ENCODE data around the gene ANKRD6. TPM values are rescaled to one million over a fixed set of nuclear protein-coding genes. Genes with fewer than 3 reads are reported as not detected.

The ANKRD6 gene
- total RNA-seq, 1 experiment from 2014 or later: 20.5 TPM

DNA sequence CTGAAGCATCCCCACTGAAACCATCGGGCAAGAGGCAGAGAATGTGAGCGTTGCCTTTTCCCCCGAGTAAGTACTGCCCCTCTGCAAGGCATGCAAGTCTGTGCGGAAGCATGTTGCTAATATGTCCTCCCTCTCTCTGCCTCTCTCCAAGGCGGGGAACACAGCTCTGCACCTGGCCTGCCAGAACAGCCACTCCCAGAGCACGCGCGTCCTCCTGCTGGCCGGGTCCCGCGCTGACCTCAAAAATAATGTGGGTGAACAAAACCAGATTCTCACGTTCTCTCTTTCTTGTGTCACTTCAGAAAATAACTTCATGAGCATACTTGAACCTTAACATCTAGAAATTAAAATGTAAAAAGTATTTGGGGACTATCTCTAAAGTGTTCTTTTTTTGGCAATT, 179.2 kb downstream of the ANKRD6 start:
- DNase-seq: peak in 1 of 2 experiments; percentile 15
- no TSS peak for BruUV-seq (replicated peaks)
- Histone ChIP-seq H3K36me3 (ENCODE audit: control insufficient read depth, insufficient read depth, low read length) (no peaks in the 10 kb centered on the region), H3K27me3 (replicated peaks; ENCODE audit: control insufficient read depth, insufficient read depth, low read length) (no peaks in the 10 kb centered on the region), H3K4me1 (no peaks in the 10 kb centered on the region), H3K4me3 (ENCODE audit: low read depth, low read length) (no peak overlapping the region), H3K9me3 (no peaks in the 10 kb centered on the region)
- Mint-ChIP-seq H3K36me3 (ENCODE audit: insufficient read depth, unreplicated experiment) (peaks cover 5% of the 10 kb centered on the region), H3K4me1 (ENCODE audit: low read depth, unreplicated experiment) (no peaks in the 10 kb centered on the region), H3K27me3 (ENCODE audit: insufficient read depth, unreplicated experiment) (no peaks in the 10 kb centered on the region), H3K9me3 (ENCODE audit: unreplicated experiment) (no peaks in the 10 kb centered on the region), H3K4me3 (ENCODE audit: unreplicated experiment) (no peak overlapping the region), H3K27ac (ENCODE audit: unreplicated experiment) (no peak overlapping the region)
- intact Hi-C loops (cut with micrococcal nuclease; ENCODE audit: unreplicated experiment): no loop called here
- ChIA-PET CTCF (interaction anchor here (0.8 kb wide), 1 partner anchor 179 kb away, joined by 3 read pairs; the partner anchor contains the start of gene ANKRD6), POLR2A (no interaction called here)
- TF ChIP-seq, protein P1, sequence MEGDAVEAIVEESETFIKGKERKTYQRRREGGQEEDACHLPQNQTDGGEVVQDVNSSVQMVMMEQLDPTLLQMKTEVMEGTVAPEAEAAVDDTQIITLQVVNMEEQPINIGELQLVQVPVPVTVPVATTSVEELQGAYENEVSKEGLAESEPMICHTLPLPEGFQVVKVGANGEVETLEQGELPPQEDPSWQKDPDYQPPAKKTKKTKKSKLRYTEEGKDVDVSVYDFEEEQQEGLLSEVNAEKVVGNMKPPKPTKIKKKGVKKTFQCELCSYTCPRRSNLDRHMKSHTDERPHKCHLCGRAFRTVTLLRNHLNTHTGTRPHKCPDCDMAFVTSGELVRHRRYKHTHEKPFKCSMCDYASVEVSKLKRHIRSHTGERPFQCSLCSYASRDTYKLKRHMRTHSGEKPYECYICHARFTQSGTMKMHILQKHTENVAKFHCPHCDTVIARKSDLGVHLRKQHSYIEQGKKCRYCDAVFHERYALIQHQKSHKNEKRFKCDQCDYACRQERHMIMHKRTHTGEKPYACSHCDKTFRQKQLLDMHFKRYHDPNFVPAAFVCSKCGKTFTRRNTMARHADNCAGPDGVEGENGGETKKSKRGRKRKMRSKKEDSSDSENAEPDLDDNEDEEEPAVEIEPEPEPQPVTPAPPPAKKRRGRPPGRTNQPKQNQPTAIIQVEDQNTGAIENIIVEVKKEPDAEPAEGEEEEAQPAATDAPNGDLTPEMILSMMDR (IDR thresholded peaks at IDR 0.05; ENCODE audit: insufficient read depth in 1 of 2, low read depth in 1 of 2, low read length in 1 of 2, severe bottlenecking in 1 of 2, unreplicated experiment in 1 of 2): no peak

DNA sequence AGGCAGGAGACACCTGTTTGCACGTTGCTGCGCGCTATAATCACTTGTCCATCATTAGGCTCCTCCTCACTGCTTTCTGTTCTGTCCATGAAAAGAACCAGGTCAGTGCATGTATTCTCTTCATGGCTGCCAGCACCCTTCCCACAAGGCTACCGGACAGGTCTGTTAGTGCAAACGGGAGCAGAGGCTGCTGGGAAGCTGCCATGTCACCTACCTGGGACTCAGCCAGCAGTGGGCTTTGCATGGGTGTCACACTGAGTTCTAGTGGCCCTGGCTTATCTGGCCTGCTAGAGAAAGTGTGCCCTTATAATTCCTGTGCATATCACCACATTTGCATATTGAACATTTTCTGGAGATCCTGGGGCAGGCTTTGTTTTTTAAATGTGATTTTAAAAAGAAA, 180.8 kb downstream of the ANKRD6 start:
- no peaks in the 10 kb centered on the region for H3K27me3 Mint-ChIP-seq (ENCODE audit: insufficient read depth, unreplicated experiment)
- no peaks in the 10 kb centered on the region for H3K9me3 Mint-ChIP-seq (ENCODE audit: unreplicated experiment)
- Histone ChIP-seq H3K27me3 (replicated peaks; ENCODE audit: control insufficient read depth, insufficient read depth, low read length) (no peaks in the 10 kb centered on the region), H3K9me3 (no peaks in the 10 kb centered on the region), H3K36me3 (ENCODE audit: control insufficient read depth, insufficient read depth, low read length) (no peaks in the 10 kb centered on the region), H3K4me3 (ENCODE audit: low read depth, low read length) (no peak overlapping the region), H3K4me1 (no peaks in the 10 kb centered on the region)
- H3K36me3 Mint-ChIP-seq (ENCODE audit: insufficient read depth, unreplicated experiment): peaks cover 5% of the 10 kb centered on the region
- ChIA-PET CTCF (interaction anchor here (0.7 kb wide), 1 partner anchor 173 kb away, joined by 3 read pairs; no protein-coding TSS in a partner anchor), POLR2A (no interaction called here)
- TF ChIP-seq, protein P1 (IDR thresholded peaks at IDR 0.05; ENCODE audit: insufficient read depth in 1 of 2, low read depth in 1 of 2, low read length in 1 of 2, severe bottlenecking in 1 of 2, unreplicated experiment in 1 of 2): no peak
- H3K27ac Mint-ChIP-seq (ENCODE audit: unreplicated experiment): no peak overlapping the region
- no peaks in the 10 kb centered on the region for H3K4me1 Mint-ChIP-seq (ENCODE audit: low read depth, unreplicated experiment)
- intact Hi-C loops (cut with micrococcal nuclease; ENCODE audit: unreplicated experiment): no loop called here
- no peak overlapping the region for H3K4me3 Mint-ChIP-seq (ENCODE audit: unreplicated experiment)
- no peak for DNase-seq
- no TSS peak for BruUV-seq (replicated peaks)

DNA sequence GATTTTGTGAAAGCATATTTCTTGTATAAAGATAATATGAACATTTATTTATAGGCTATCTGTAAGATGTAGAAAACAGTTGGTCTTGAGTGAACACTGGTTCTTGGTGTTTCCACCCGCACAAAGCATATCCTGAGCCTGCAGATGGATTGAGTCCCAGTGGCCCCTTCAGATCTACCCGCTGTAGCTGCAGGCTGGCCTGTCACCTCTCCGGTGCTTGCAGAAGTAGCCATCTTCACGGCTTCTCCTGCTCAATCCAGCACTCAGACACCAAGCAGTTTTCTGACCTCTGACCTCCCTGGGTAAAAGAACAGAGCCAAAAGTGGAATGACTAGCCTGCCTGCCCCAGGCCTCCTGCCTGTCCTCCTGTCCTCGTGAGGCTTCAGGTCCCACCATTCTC, 182.9 kb downstream of the ANKRD6 start:
- POLR2A ChIA-PET: no interaction called here
- no peak for DNase-seq
- H3K4me1 Mint-ChIP-seq (ENCODE audit: low read depth, unreplicated experiment): no peaks in the 10 kb centered on the region
- H3K36me3 Mint-ChIP-seq (ENCODE audit: insufficient read depth, unreplicated experiment): peaks cover 5% of the 10 kb centered on the region
- BruUV-seq (replicated peaks): no TSS peak
- no peaks in the 10 kb centered on the region for H3K36me3 ChIP-seq (ENCODE audit: control insufficient read depth, insufficient read depth, low read length)
- H3K27me3 ChIP-seq (replicated peaks; ENCODE audit: control insufficient read depth, insufficient read depth, low read length): no peaks in the 10 kb centered on the region
- CTCF ChIA-PET: no interaction called here
- H3K4me3 ChIP-seq (ENCODE audit: low read depth, low read length): no peak overlapping the region
- H3K27ac Mint-ChIP-seq (ENCODE audit: unreplicated experiment): no peak overlapping the region
- H3K4me3 Mint-ChIP-seq (ENCODE audit: unreplicated experiment): no peak overlapping the region
- TF ChIP-seq, protein P1 (IDR thresholded peaks at IDR 0.05; ENCODE audit: insufficient read depth in 1 of 2, low read depth in 1 of 2, low read length in 1 of 2, severe bottlenecking in 1 of 2, unreplicated experiment in 1 of 2): no peak
- no peaks in the 10 kb centered on the region for H3K9me3 Mint-ChIP-seq (ENCODE audit: unreplicated experiment)
- H3K27me3 Mint-ChIP-seq (ENCODE audit: insufficient read depth, unreplicated experiment): no peaks in the 10 kb centered on the region
- no peaks in the 10 kb centered on the region for H3K4me1 ChIP-seq
- no peaks in the 10 kb centered on the region for H3K9me3 ChIP-seq
- intact Hi-C loops (cut with micrococcal nuclease; ENCODE audit: unreplicated experiment): no loop called here

Measured in Caco-2 (cell line).